Globus pallidus (tissue), 1 donor: Measurements from ENCODE around the gene SLC12A5.
"Not testable (repeated sequence)": the region's sequence is repeated elsewhere in the genome, so short reads cannot be mapped to it uniquely, and the experiment has no call there.

ENCODE experiments used
- DNase-seq: peaks from one replicate; pipeline ENCODE4 v3.0.0-alpha.2; 2015; ENCODE audit warnings: low spot score

Gene SLC12A5

DNA sequence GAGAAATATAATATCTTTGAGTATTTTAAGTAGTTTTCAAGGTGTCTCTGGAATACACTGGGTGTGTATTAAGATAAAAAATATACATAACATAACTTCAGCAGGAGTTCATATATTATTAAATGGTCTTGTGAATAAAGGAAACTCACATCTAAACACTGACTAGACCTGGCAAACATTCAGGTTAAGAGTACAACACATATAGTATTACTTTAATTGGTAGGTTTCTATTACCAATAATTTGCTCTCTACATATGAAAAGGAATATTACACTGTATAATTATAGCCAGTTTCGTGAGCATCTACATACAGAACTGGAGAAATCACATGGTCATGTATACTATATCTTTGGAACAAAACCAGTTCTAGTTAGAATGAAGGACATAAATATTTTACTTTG lies 52.1 kb downstream of the SLC12A5 start:
- DNase-seq, result no peak

- DNase-seq, result no peak
These were observed 54.1 kb downstream of the SLC12A5 start for GRCh38 chr20:46083101-46083500.

DNA sequence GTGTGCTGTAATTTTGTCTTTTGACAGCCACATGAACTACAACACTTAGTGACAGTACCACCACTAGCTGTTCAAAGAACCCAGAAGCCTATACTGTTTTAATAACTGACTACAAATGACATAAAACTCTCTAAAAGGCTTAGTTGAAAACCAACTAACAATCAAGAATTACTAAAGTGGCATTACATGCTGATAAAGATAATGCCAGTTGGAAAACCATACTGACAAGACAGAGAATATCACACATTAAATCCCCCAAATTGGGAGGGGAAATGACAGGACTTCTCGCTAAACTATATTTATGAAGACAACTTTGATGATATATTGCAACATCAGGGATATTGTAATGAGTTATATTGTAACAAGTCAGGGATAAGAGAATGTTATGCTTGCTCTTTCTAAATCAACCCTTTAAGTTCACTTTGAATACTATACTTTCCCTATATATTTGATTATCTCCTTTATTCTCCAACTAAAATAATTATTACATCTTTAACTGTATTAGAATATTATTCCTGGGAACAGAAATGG lies 54.6 kb downstream of the SLC12A5 start:
- DNase-seq, result no peak

GRCh38 chr20:46084805-46085178 lies 55.8 kb downstream of the SLC12A5 start:
- DNase-seq, result no peak

DNA sequence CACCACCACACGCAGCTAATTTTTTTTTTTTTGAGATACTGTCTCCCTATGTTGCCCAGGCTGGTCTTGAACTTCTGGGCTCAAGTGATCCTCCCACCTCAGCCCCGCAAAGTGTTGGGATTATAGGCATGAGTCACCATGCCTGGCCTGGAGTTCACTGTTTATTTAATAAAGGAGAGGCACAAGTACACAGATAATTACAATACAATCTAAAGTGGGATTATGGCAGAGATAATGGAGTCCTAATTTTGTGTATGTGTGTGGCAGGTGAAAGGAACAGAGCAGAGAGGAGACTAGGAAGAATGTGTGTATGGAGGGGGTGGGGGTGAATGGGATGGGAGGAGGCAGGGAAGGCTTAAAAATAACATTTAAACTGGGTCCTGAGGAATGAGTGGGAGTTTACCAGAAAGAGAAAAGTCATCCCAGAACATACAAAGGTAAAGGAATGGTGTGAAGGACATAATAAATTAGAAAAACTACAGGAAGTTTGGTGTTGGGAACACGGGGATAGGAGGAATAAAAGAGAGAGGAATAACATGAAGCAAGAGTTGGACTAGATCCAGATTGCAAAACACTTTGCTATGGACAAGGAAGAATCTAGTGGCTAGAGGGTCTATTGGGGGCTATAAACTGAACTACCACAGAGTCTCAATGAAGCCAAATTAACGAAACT lies 56.3 kb downstream of the SLC12A5 start:
- DNase-seq, result no peak

- DNase-seq, result no peak
These were observed 58.1 kb downstream of the SLC12A5 start for GRCh38 chr20:46087161-46087560.

GRCh38 chr20:46088409-46089166 lies 59.6 kb downstream of the SLC12A5 start:
- DNase-seq, result no peak

DNA sequence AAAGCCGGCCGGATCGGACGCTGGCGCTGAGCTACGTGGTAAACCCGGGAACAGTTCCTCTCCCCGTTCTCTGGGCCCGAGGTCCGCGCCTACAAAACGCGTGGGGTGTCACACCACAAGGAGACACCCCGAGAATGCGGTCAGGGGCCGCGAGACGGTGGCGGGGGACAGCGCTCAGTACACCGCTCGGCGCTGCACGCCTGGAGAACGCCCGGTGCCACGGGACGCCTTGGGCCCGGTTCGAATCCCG lies 60.1 kb downstream of the SLC12A5 start:
- DNase-seq, result no peak

DNA sequence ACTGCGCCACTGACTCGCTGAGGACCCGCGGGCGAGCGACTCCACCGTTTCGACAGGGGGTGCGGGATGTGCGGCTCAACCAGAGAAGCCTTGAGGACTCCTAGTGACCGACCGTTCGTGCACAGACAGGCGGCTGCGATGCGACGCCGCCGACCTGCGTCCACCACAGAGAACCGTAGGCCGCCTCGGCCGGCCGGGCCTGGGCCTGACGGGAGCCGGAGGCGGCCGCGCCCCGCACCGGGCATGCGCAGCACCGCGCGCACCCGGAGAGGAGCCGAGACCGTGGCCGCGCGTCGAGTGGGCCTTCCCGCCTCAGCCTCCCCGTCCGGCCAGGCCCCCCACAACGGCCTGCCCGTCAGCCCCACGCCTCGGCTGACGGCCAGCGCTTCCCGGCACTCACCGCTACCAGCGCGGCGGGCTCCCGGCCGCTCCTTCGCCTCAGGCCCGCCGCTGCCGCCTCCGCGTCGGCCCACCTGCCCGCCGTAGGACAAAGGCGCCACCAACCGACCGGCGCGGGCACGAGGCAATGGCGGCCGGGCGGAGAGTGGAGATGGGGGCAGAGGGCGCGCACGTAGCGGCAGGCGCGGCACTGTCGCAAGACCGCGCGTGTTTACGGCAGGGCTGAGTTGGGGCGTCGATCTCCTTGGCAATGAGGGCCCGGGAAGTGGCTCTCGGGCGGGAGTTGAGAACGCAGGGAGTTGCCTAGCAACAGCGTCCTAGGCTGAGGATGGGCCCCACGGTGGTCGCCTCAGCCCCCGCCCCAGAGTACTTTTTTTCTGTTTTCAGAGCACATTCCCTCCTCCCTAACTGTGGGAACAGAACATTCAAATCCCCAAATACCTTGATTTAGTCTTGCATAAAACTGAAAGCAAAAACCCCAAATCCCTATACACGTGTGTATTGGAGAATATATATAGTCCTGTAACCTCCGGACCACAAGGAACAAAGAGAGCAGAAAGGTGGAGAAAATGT lies 60.7 kb downstream of the SLC12A5 start, which contains the start of gene NCOA5:
Gene NCOA5 (minus strand): TSS at position 546 of the 972 bp plus-strand sequence. CDS start 10,538 bp downstream, outside the sequence.
- peak; percentile 96 for DNase-seq

- DNase-seq, result not testable (repeated sequence)
These were observed 62.9 kb downstream of the SLC12A5 start for GRCh38 chr20:46091622-46092535.

DNA sequence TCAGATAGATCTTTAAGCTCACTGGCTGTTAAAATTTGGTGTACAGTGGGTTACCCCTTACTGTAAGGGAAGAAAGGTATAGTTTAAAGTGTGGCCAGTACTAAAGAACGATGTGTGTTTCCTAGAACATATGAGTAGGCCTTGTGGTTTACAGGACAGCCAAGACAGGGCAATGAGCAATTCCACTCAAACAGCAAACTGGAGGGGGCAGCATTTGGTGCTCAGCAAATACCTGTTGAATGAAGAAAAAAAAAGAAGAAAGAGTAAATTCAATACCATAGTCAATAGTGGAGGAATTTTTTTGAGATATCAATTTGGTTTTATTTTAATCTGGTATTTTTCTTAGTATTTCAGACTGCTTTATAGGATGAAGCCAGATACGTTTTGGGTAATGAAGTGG lies 64.5 kb downstream of the SLC12A5 start:
- no peak for DNase-seq

DNA sequence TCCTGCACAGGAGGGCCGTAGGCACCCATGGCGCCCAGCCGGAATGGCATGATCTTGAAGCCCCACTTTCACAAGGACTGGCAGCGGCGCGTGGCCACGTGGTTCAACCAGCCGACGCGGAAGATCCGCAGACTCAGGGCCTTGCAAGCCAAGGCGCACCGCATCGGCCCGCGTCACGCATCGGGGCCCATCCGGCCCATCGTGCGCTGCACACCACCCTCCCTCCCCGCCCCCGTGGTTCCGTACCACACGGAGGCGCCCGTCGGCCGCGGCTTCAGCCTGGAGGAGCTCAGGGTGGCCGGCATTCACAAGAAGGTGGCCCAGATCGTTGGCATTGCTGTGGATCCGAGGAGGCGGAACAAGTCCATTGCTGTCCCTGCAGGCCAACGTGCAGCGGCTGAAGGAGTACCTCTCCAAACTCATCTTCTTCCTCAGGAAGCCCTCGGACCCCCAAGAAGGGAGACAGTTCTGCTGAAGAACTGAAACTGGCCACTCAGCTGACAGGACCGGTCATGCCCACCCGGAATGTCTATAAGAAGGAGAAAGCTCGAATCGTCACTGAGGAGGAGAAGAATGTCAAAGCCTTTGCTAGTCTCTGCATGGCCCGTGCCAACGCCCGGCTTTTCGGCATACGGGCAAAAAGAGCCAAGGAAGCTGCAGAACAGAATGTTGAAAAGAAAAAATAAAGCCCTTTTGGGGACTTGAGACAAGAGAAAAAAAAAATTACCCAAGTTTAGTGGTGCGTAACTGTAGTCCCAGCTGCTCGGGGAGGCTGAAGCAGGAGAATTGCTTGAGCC lies 70.7 kb downstream of the SLC12A5 start:
- DNase-seq, result no peak

- not testable (repeated sequence) for DNase-seq
These were observed 71.4 kb downstream of the SLC12A5 start for GRCh38 chr20:46100444-46100843.

DNA sequence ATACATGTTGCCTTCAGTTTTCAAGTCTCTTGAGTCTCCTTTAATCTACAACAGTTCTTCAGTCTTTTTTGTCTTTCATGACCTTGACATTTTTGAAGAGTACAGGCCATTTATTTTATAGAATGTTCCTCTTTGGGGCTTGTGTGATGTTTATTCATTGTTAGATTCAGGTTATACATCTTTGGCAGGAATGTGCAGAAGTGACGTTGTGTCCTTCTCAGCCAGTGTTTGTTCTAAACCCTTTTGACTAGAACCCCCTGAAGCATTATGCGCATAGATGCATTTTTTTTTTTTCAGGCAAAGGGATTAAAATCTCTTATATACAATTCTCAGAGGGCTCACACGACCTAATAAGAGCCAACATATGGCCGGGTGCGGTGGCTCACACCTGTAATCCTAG lies 72.0 kb downstream of the SLC12A5 start:
- DNase-seq, result no peak

- no peak for DNase-seq
These were observed 72.9 kb downstream of the SLC12A5 start for GRCh38 chr20:46101957-46102356.

DNA sequence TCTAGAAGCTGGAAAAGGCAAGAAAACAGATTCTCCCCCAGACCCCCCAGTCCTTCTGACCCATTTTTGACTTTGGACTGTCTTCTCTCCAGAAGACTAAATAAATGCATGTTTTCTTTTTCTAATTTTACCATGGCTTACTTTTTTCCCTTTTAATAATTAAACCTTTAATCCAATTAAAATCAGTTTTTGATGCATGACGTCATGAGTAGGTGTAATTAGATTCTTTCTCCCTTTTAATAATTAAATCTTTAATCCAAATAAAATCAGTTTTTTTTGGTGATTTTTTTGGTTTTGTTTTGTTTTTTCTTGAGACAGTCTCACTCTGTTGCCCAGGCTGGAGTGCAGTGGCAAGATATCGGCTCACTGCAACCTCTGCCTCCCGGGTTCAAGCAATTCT lies 73.9 kb downstream of the SLC12A5 start:
- no peak for DNase-seq

DNA sequence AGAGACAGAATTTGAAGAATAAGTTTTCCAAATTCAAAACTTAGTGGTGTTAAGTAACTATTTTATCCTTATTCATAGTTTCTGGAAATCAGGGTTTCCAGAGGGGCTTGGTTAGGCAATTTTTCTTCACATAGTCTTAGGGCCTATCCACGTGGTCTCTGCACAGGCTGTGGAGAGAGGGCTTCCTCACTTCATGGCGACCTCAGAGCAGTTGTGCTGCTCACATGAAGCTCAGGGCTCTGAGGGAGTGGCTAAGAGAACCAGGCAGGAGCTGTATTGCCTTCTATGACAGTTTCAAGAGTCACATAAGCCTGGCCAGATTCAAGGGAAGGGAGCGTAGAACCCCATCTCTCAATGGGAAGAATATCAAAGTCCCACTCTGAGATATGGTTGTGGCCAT lies 75.2 kb downstream of the SLC12A5 start:
- DNase-seq, result no peak

- no peak for DNase-seq
These were observed 78.0 kb downstream of the SLC12A5 start for GRCh38 chr20:46107061-46107460.

DNA sequence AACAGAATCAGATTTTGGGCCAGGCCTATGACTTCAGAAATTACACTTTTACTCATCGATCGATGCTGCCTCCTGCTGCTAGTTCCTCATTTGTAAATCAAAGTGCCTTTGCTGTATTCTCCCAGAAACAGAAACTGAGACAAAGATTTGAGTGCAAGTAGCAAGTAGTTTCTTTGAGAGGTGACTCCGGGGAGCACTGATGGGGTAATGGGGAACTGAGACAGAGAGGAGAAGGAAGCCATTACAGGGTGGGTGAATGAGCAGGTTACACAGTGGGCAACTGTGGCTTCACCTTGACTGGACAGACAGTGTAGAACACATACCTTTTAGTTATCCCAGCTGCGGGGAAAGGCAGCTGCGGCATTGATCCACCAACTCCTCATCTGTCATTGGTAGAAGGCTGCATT lies 79.4 kb downstream of the SLC12A5 start:
- DNase-seq, result peak; percentile 32

GRCh38 chr20:46108976-46109375 lies 80.0 kb downstream of the SLC12A5 start:
- DNase-seq, result no peak
